Fibroblast of mammary gland (primary cell): ENCODE data around the gene TSC22D1.

ENCODE experiments used
- DNase-seq: peaks from one replicate; pipeline ENCODE4 v3.0.0-alpha.2; 2010; ENCODE audit warnings: low read depth
- H3K4me3 ChIP-seq: 2 replicates; pipeline ENCODE4 v1.5.1; 2011; ENCODE audit warnings: low read depth, mild to moderate bottlenecking, low read length, moderate library complexity; ENCODE audit not compliant: control insufficient read depth
- TF ChIP-seq, protein P1 (sequence below): conservative IDR thresholded peaks from 2 replicates; pipeline ENCODE4 v1.5.1; 2011; ENCODE audit warnings: low read depth, low read length, inconsistent platforms; ENCODE audit not compliant: control insufficient read depth, insufficient read depth

TSC22D1 gene

DNA sequence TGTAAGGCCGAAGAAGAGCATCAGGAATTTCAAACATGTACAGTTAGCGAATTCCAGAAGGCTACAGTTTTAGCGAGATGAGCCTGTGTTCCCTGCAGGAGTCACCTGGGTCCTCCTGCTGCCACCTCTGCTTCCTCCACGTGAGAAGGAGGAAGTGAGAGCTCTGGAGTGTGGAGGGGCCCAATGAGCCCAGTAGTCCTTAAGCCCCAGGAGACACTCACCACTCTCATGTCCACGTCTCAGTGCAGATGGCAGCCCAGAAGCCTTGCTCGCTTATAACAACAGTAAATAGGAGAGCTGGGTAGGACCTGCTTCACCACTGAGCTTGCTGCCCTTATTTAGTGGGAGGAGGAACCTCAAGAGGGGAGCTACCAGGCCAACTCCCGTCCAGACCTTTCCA is 158.3 kb downstream of the TSC22D1 start:
- H3K4me3 ChIP-seq = no peak overlapping the region
- TF ChIP-seq, protein P1, sequence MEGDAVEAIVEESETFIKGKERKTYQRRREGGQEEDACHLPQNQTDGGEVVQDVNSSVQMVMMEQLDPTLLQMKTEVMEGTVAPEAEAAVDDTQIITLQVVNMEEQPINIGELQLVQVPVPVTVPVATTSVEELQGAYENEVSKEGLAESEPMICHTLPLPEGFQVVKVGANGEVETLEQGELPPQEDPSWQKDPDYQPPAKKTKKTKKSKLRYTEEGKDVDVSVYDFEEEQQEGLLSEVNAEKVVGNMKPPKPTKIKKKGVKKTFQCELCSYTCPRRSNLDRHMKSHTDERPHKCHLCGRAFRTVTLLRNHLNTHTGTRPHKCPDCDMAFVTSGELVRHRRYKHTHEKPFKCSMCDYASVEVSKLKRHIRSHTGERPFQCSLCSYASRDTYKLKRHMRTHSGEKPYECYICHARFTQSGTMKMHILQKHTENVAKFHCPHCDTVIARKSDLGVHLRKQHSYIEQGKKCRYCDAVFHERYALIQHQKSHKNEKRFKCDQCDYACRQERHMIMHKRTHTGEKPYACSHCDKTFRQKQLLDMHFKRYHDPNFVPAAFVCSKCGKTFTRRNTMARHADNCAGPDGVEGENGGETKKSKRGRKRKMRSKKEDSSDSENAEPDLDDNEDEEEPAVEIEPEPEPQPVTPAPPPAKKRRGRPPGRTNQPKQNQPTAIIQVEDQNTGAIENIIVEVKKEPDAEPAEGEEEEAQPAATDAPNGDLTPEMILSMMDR = no peak
- DNase-seq = no peak

- H3K4me3 ChIP-seq = no peak overlapping the region
- TF ChIP-seq, protein P1 = no peak
- DNase-seq = no peak
These were observed 158.7 kb downstream of the TSC22D1 start for GRCh38 chr13:44417446-44417845.

DNA sequence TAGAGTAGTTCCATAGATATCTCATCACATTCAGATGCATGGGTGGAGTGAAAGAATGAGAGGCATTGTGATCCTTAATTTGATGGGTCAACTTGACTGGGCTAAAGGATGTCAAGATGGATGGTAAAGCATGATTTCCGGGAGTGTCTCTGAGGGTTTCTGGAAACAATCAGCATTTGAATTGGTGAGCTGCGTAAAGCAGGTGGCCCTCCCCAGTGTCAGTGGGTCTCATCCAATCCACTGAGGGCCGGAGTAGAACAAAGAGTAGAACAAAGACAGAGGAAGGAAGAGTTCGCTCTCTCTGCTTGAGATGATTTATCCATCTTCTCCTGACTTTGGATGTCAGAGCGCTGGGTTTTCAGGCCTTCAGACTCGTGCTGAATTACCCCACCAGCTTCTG is 159.4 kb downstream of the TSC22D1 start:
- DNase-seq = no peak
- no peak overlapping the region for H3K4me3 ChIP-seq
- TF ChIP-seq, protein P1 = no peak

- no peak overlapping the region for H3K4me3 ChIP-seq
- DNase-seq = no peak
- TF ChIP-seq, protein P1 = no peak
These were observed 159.8 kb downstream of the TSC22D1 start for GRCh38 chr13:44416301-44416700.

DNA sequence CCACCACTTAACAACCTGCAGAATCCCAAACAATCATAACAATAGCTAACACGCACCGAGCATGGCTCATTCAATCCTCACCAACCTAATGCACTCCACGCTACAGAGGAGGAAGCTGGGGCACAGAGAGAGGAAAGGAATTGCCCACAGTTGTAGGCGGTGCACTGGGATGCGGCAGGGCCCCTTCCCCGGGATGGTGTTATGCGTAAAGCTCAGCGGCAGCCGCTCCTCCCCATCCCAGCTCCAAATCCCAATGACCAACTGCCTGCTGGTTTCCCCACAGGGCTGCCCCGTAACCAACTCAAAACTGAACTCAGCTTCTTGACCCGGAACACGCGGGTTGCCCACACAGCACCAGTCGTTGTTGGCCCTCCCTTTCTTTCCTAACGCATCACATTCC is 160.3 kb downstream of the TSC22D1 start:
- H3K4me3 ChIP-seq = no peak overlapping the region
- DNase-seq = no peak
- TF ChIP-seq, protein P1 = no peak

GRCh38 chr13:44414716-44415115 is 161.4 kb downstream of the TSC22D1 start:
- DNase-seq = no peak
- TF ChIP-seq, protein P1 = no peak
- no peak overlapping the region for H3K4me3 ChIP-seq

- no peak for DNase-seq
- TF ChIP-seq, protein P1 = no peak
- H3K4me3 ChIP-seq = no peak overlapping the region
These were observed 163.0 kb downstream of the TSC22D1 start for GRCh38 chr13:44413095-44413494.
